Measurements from ENCODE around the gene ATP1A1.

The ATP1A1 gene

DNA sequence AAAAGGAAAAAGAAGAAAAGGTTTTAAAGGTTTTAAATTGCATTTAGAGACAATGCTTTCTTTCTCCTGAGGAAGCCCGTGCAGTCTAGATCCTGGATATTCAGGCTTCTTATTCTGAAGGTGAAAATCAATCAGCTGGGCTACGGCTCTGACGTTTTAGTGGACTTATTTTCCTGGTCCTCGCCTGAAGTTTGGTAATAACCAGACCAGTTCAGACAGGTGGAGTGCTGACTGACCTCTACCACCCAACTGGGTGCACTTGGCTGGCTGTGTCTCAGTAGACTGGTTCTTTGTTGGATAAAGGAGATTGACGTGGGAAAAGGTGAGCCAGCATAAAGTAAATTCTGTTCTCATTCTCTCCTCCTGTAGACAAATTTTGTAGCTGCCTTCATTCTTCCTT is 7.2 kb upstream of the ATP1A1 start:
- H3K4me3 ChIP-seq (ENCODE audit: control insufficient read depth, low read depth, low read length), result no peak overlapping the region
- TF ChIP-seq, protein P1, sequence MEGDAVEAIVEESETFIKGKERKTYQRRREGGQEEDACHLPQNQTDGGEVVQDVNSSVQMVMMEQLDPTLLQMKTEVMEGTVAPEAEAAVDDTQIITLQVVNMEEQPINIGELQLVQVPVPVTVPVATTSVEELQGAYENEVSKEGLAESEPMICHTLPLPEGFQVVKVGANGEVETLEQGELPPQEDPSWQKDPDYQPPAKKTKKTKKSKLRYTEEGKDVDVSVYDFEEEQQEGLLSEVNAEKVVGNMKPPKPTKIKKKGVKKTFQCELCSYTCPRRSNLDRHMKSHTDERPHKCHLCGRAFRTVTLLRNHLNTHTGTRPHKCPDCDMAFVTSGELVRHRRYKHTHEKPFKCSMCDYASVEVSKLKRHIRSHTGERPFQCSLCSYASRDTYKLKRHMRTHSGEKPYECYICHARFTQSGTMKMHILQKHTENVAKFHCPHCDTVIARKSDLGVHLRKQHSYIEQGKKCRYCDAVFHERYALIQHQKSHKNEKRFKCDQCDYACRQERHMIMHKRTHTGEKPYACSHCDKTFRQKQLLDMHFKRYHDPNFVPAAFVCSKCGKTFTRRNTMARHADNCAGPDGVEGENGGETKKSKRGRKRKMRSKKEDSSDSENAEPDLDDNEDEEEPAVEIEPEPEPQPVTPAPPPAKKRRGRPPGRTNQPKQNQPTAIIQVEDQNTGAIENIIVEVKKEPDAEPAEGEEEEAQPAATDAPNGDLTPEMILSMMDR (conservative IDR thresholded peaks at IDR 0.05; ENCODE audit: control insufficient read depth, insufficient read depth, low read depth, low read length), result no peak
- no peak for DNase-seq (ENCODE audit: low read depth)

DNA sequence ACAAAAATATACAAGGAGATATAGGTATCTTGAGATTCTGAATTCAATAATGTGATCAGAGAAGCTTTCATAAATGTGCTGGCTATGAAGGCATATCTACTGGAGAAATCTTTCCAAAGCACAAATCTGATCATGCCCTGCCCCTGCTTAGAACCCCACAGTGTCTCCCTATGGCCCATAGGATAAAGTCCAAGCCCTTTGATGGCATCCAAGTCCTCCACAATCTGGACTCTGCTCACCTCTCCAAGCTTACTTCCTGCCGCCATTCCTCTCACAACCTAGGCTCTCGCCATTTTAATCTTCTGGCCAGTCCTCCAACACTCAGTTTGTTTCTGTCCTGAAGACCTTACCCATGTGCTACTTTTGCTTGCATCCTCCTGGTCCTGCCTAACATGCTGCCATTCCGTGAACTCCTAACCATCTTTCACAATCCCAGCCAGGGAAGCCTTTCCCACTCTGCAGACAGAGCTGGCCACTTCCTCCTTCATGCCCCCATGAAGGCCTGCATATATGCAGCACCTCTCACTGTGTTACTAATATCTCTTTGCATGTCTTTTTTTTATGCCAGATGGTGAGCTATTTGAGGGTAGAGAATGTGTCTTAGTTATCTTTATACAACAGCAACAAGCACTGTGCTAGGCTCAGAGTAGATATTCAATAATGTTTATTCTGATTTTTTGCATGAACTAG is 5.6 kb upstream of the ATP1A1 start:
- DNase-seq (ENCODE audit: low read depth), result no peak
- H3K4me3 ChIP-seq (ENCODE audit: control insufficient read depth, low read depth, low read length), result no peak overlapping the region
- TF ChIP-seq, protein P1 (conservative IDR thresholded peaks at IDR 0.05; ENCODE audit: control insufficient read depth, insufficient read depth, low read depth, low read length), result no peak

DNA sequence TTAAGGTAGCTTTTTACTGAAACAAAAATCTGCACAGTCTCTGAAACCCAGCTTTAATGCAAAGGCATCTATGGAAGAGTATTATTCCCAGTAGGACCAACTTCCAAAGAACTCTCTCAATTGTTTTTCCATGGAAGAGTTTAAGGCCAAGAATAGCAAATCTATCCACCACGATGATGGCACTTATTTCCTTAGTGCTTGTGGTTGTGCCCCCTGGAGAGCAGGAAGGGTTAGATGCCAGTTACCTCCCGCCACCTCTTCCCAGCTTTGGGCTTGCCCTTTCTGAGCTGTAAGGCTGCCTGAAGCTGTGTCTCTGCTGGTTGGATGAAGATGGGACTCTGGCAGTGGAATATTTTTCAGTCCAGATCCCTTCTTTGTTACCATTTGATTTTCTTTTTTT is 4.8 kb upstream of the ATP1A1 start:
- DNase-seq (ENCODE audit: low read depth), result no peak
- H3K4me3 ChIP-seq (ENCODE audit: control insufficient read depth, low read depth, low read length), result no peak overlapping the region

DNA sequence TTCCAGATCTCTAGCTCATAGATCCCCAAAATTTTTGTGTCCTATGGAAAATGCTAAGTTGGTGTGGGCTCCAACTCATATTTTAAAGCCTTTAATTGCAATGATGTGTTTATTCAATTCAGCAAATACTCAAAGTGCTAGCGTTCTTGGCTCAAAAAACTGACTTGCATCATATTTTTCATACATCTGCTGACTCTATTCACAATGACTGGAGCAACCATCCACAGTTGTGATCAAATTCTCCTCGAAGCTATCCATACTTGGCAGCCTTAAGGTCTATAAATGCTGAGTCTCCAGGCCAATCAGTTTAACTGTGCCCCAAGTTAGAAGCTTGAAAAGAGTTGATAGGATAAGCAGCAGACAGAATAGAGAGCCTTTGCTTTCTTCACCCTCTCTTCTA is 2.9 kb upstream of the ATP1A1 start:
- TF ChIP-seq, protein P1 (conservative IDR thresholded peaks at IDR 0.05; ENCODE audit: control insufficient read depth, insufficient read depth, low read depth, low read length), result no peak
- DNase-seq (ENCODE audit: low read depth), result no peak
- H3K4me3 ChIP-seq (ENCODE audit: control insufficient read depth, low read depth, low read length), result no peak overlapping the region

More for the DNA sequence above, 4.8 kb upstream of the ATP1A1 start:
- TF ChIP-seq, protein P1 (conservative IDR thresholded peaks at IDR 0.05; ENCODE audit: control insufficient read depth, insufficient read depth, low read depth, low read length), result no peak

DNA sequence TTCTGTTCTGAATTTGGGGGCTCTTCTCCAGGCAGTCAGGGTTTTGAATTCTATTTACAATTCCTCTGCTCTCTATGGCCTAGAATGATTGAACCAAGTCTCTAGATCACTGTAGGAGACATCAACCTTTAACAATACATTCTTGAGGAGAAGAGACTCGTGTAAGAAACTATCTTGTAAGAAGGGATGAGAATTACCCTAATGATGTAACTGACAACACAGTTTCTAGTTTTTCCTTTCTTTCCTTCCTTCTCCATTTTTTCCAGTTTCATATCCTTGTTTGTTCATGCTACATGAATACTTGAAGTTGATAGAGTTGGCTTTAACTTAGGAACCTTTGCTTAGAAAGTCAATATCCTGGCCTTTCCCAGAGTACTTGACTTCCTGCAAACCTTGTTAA is 1.3 kb upstream of the ATP1A1 start:
- H3K4me3 ChIP-seq (ENCODE audit: control insufficient read depth, low read depth, low read length), result no peak overlapping the region
- TF ChIP-seq, protein P1 (conservative IDR thresholded peaks at IDR 0.05; ENCODE audit: control insufficient read depth, insufficient read depth, low read depth, low read length), result no peak
- DNase-seq (ENCODE audit: low read depth), result no peak

DNA sequence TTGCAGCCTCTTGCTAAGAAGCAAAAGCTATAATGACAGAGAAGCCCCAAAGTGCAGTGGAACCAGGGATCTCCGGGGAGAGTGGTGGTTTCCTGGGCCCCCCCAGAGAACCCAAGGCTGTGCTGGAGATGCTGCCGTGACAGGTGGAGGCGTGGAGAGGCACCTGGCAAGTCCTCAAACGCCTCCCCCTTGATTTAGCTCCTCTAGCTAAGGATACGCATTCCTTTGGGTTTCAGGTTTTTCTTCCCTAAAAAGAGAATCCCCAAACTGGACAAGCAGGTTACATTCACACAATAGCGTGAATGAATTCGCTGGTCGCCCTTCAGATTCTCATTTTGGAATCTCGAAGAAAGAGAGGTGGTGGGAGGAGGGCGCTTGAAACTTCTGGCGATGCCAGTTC is 853 bp upstream of the ATP1A1 start:
- TF ChIP-seq, protein P1 (conservative IDR thresholded peaks at IDR 0.05; ENCODE audit: control insufficient read depth, insufficient read depth, low read depth, low read length), result no peak
- DNase-seq (ENCODE audit: low read depth), result no peak
- H3K4me3 ChIP-seq (ENCODE audit: control insufficient read depth, low read depth, low read length), result peak overlapping the region; percentile 85
